HCT116 (cell line): ENCODE results near the gene NRGN. TPM values are rescaled to one million over a fixed set of nuclear protein-coding genes. Genes with fewer than 3 reads are reported as not detected.

ENCODE experiments used
- ATAC-seq: fragments of 200-7000 bp; cut with Tn5 transposase; 2 replicates; pipeline ENCODE4 v1.9.1; 2020; ENCODE audit warnings: mild to moderate bottlenecking, moderate library complexity
- BruUV-seq: library from RNA; stranded (reverse); fragments of 400-500 nt; replicated peaks from 2 replicates; lab custom pipeline; 2021; lab: Mats Ljungman, UMichigan
- CTCF ChIA-PET: fragments of 300-600 bp; sonication (Branson Sonifier 250); formaldehyde crosslinking; loops from one replicate; lab custom pipeline; 2021; ENCODE audit warnings: antibody characterized with exemption; lab: Charles Lee
- POLR2A ChIA-PET: fragments of 300-600, 350-600 bp; sonication (Branson Sonifier 250); formaldehyde crosslinking; loops from one replicate; lab custom pipeline; 2021; ENCODE audit warnings: antibody characterized with exemption; lab: Charles Lee
- RAD21 ChIA-PET, 2 experiments: fragments of 300-600 bp; sonication (Branson Sonifier 250); formaldehyde crosslinking; loops; one replicate each; lab custom pipeline; 2023; ENCODE audit warnings: low total read pairs in 2 of 2; ENCODE audit not compliant: uncharacterized antibody in 2 of 2, unreplicated experiment in 2 of 2, low non-redundant PET in 1 of 2; lab: Charles Lee
- DNase-seq: peaks from one replicate; pipeline ENCODE4 v3.0.0-alpha.2; 2010; ENCODE audit warnings: low read depth, low spot score
- H2AFZ ChIP-seq: fragments of 200-600 bp; shearing (Covaris generic), sonication (generic); 2 replicates; pipeline ENCODE4 v1.6.1; 2017; ENCODE audit warnings: low read depth, mixed run types, mixed read lengths, antibody characterized with exemption, low read length; ENCODE audit not compliant: poor library complexity, severe bottlenecking
- H3K27ac ChIP-seq: 2 replicates; pipeline ENCODE4 v1.5.1; 2012; ENCODE audit warnings: low read depth, low read length
- H3K27me3 ChIP-seq: fragments of 200-600 bp; sonication (generic); 2 replicates; pipeline ENCODE4 v1.6.1; 2016; ENCODE audit warnings: mixed run types, low read length, mixed read lengths; ENCODE audit not compliant: insufficient read depth
- H3K36me3 ChIP-seq, 2 experiments: fragments of 200-500 bp in 1 of 2; fragments of 200-600 bp in 1 of 2; sonication (Bioruptor generic) in 1 of 2; sonication (generic) in 1 of 2; 2 replicates each; pipeline versions ENCODE4 v1.5.1 to v1.6.1; 2014 to 2016; ENCODE audit warnings: low read length in 2 of 2, inconsistent platforms in 1 of 2, mixed read lengths in 1 of 2, mixed run types in 1 of 2; ENCODE audit not compliant: insufficient read depth in 2 of 2, control insufficient read depth in 1 of 2
- H3K4me1 ChIP-seq, 2 experiments: fragments of 200-600 bp in 1 of 2; sonication (generic) in 1 of 2; 2 replicates each; pipeline versions ENCODE4 v1.5.1 to v1.6.1; 2012 to 2017; ENCODE audit warnings: low read length in 2 of 2, inconsistent platforms in 1 of 2, mild to moderate bottlenecking in 1 of 2, mixed read lengths in 1 of 2, mixed run types in 1 of 2, moderate library complexity in 1 of 2; ENCODE audit not compliant: insufficient read depth in 2 of 2, control insufficient read depth in 1 of 2
- H3K4me2 ChIP-seq: fragments of 200-600 bp; sonication (generic); 2 replicates; pipeline ENCODE4 v1.6.1; 2017; ENCODE audit warnings: mixed run types, low read length, mixed read lengths
- H3K4me3 ChIP-seq, 2 experiments: fragments of 200-600 bp in 1 of 2; sonication (generic) in 1 of 2; replicated peaks in 1 of 2; 2 replicates each; pipeline ENCODE4 v1.5.1; 2011 to 2016; ENCODE audit warnings: low read length in 2 of 2, control low read depth in 1 of 2, low read depth in 1 of 2, mild to moderate bottlenecking in 1 of 2, mixed read lengths in 1 of 2, mixed run types in 1 of 2
- H3K79me2 ChIP-seq: fragments of 200-600 bp; sonication (generic); 2 replicates; pipeline ENCODE4 v1.6.1; 2017; ENCODE audit warnings: mild to moderate bottlenecking, mixed run types, low read length, moderate library complexity, mixed read lengths; ENCODE audit not compliant: insufficient read depth
- H3K9ac ChIP-seq: fragments of 200-600 bp; sonication (generic); 2 replicates; pipeline ENCODE4 v1.6.1; 2016; ENCODE audit warnings: low read length, mixed read lengths
- H3K9me2 ChIP-seq: fragments of 200-600 bp; sonication (generic), shearing (Covaris generic); 2 replicates; pipeline ENCODE4 v1.6.1; 2017; ENCODE audit warnings: mixed run types, mild to moderate bottlenecking, moderate library complexity; ENCODE audit not compliant: insufficient read depth
- H3K9me3 ChIP-seq, 2 experiments: fragments of 200-500 bp in 1 of 2; fragments of 200-600 bp in 1 of 2; sonication (Bioruptor generic) in 1 of 2; sonication (generic) in 1 of 2; 2 replicates each; pipeline ENCODE4 v1.6.1; 2014 to 2017; ENCODE audit warnings: low read length in 2 of 2, mixed read lengths in 2 of 2, inconsistent platforms in 1 of 2, low read depth in 1 of 2, mild to moderate bottlenecking in 1 of 2, mixed run types in 1 of 2, moderate library complexity in 1 of 2; ENCODE audit not compliant: control insufficient read depth in 1 of 2, insufficient read depth in 1 of 2
- H4K20me1 ChIP-seq: fragments of 200-600 bp; sonication (generic), shearing (Covaris generic); 2 replicates; pipeline ENCODE4 v1.6.1; 2017; ENCODE audit warnings: mixed run types, mild to moderate bottlenecking, moderate library complexity; ENCODE audit not compliant: insufficient read depth
- ATF3 ChIP-seq: IDR thresholded peaks from 2 replicates; pipeline ENCODE4 v1.6.1; 2012
- CBX3 ChIP-seq: IDR thresholded peaks from 2 replicates; pipeline ENCODE4 v1.6.1; 2012; ENCODE audit warnings: low read depth
- CTCF ChIP-seq, 3 experiments: fragments of 200-600 bp in 1 of 3; sonication (generic) in 1 of 3; IDR thresholded peaks in 2 of 3; conservative IDR thresholded peaks in 1 of 3; 2 replicates each; pipeline ENCODE4 v1.5.1; 2012 to 2017; ENCODE audit warnings: low read depth in 2 of 3, low read length in 2 of 3, antibody characterized with exemption in 1 of 3, borderline replicate concordance in 1 of 3, control low read depth in 1 of 3, mild to moderate bottlenecking in 1 of 3, mixed read lengths in 1 of 3, mixed run types in 1 of 3, moderate library complexity in 1 of 3; ENCODE audit not compliant: insufficient read depth in 1 of 3
- EZH2 ChIP-seq: fragments of 200-600 bp; sonication (generic); IDR thresholded peaks from 2 replicates; pipeline ENCODE4 v1.6.1; 2017; ENCODE audit warnings: antibody characterized with exemption, mixed run types
- JUND ChIP-seq: IDR thresholded peaks from 2 replicates; pipeline ENCODE4 v1.6.1; 2012
- POLR2A ChIP-seq: IDR thresholded peaks from 2 replicates; pipeline ENCODE4 v1.7.0; 2011; ENCODE audit warnings: borderline replicate concordance; ENCODE audit not compliant: insufficient read depth, insufficient read length; ENCODE audit errors: extremely low read depth
- RAD21 ChIP-seq: IDR thresholded peaks from 2 replicates; pipeline ENCODE4 v1.6.1; 2012; ENCODE audit warnings: low read depth, mild to moderate bottlenecking
- REST ChIP-seq: IDR thresholded peaks from 2 replicates; pipeline ENCODE4 v1.6.1; 2012; ENCODE audit warnings: low read depth
- SIN3A ChIP-seq: IDR thresholded peaks from 2 replicates; pipeline ENCODE4 v1.6.1; 2012; ENCODE audit warnings: low read depth
- SP1 ChIP-seq: IDR thresholded peaks from 2 replicates; pipeline ENCODE4 v1.6.1; 2012; ENCODE audit warnings: low read depth
- TCF7L2 ChIP-seq: IDR thresholded peaks from 2 replicates; pipeline ENCODE4 v1.7.0; 2011; ENCODE audit warnings: borderline replicate concordance, inconsistent platforms; ENCODE audit not compliant: insufficient read depth, insufficient read length; ENCODE audit errors: extremely low read depth
- YY1 ChIP-seq: IDR thresholded peaks from 2 replicates; pipeline ENCODE4 v1.6.1; 2011; ENCODE audit warnings: low read length, low read depth, moderate library complexity, mild to moderate bottlenecking; ENCODE audit not compliant: insufficient replicate concordance; ENCODE audit errors: extremely low read depth
- ZBTB33 ChIP-seq: IDR thresholded peaks from 2 replicates; pipeline ENCODE4 v1.6.1; 2011; ENCODE audit warnings: mild to moderate bottlenecking, low read length, moderate library complexity; ENCODE audit not compliant: insufficient replicate concordance; ENCODE audit errors: extremely low read depth
- ZFX ChIP-seq: fragments of 450-650 bp; IDR thresholded peaks from 2 replicates; pipeline ENCODE4 v1.6.1; 2017
- ZNF274 ChIP-seq: fragments of 200-500 bp; sonication (Bioruptor generic); IDR thresholded peaks from 2 replicates; pipeline ENCODE4 v1.6.1; 2014; ENCODE audit warnings: mild to moderate bottlenecking, low read depth, low read length, inconsistent platforms
- intact Hi-C: fragments of 100-400 bp; cut with micrococcal nuclease; formaldehyde crosslinking; loops from 2 replicates; pipeline ENCODE4 v1.10.0; 2022
- total RNA-seq: library from RNA; stranded (reverse); gene quantifications from one replicate; pipeline ENCODE4 v1.2.1, GENCODE V29; 2021; ENCODE audit not compliant: unreplicated experiment

The NRGN gene
- total RNA-seq, 1 experiment from 2014 or later = 33.3 TPM

DNA sequence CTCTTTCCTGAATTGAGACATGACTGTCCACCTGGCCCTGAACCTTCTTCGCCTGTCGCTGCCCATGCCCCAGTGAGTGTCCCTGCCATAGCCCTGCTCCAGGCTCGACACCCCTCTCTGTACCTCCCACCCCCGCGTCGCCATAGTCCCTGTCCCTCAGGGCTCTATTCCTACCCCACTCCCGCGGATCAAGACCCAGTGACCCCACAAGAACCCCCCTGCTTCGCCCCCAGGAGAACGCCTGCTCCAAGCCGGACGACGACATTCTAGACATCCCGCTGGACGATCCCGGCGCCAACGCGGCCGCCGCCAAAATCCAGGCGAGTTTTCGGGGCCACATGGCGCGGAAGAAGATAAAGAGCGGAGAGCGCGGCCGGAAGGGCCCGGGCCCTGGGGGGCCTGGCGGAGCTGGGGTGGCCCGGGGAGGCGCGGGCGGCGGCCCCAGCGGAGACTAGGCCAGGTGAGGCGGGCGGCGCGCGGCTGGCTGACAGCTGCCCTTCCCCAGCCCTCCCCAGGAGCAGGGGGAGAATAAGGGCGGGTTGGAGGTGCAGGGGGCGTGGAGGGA is 5.6 kb downstream of the NRGN start:
- intact Hi-C loops = no loop called here
- no peaks in the 10 kb centered on the region for H4K20me1 ChIP-seq
- POLR2A ChIA-PET = no interaction called here
- no peaks in the 10 kb centered on the region for H3K36me3 ChIP-seq
- peaks cover 10 to 44% of the 10 kb centered on the region in 2 experiments for H3K4me1 ChIP-seq
- no TSS peak for BruUV-seq
- H3K4me3 ChIP-seq = peak overlapping the region in 1 of 2 experiments; percentile 63; a peak in 1 of 4 replicates
- H3K9me3 ChIP-seq = no peaks in the 10 kb centered on the region
- ATAC-seq (no peak), DNase-seq (no peak)
- no peaks in the 10 kb centered on the region for H3K27me3 ChIP-seq
- peak overlapping the region; percentile 98 for H3K4me2 ChIP-seq
- H3K9me2 ChIP-seq = no peaks in the 10 kb centered on the region
- no peak overlapping the region; the same call in 1 of the 2 replicates for H3K27ac ChIP-seq
- CTCF ChIA-PET = interaction anchor here (0.8 kb wide), 1 partner anchor 76 kb away, joined by 3 read pairs; no protein-coding TSS in a partner anchor
- 0 out of 2 replicates have a peak, but pooled peaks cover 5% of the 10 kb centered on the region for H3K79me2 ChIP-seq
- no peak overlapping the region for H2AFZ ChIP-seq
- RAD21 ChIA-PET = no interaction called here
- no peak overlapping the region for H3K9ac ChIP-seq
- TF ChIP-seq CBX3 (no peak), RAD21 (no peak), ZBTB33 (no peak), ZFX (no peak), ATF3 (no peak), REST (no peak), JUND (no peak), ZNF274 (no peak), SIN3A (no peak), SP1 (no peak), YY1 (no peak), CTCF (IDR thresholded peaks at IDR 0.05 in 2 of 3, conservative IDR thresholded peaks at IDR 0.05 in 1 of 3; ENCODE audit: borderline replicate concordance in 1 of 3, insufficient read depth in 1 of 3, low read depth in 2 of 3, low read length in 2 of 3) (no peak), EZH2 (no peak), POLR2A (no peak), TCF7L2 (no peak)
